Choroid plexus epithelial cell (primary cell): Measurements from ENCODE around the gene FXYD1.

ENCODE experiments used
- DNase-seq: peaks from one replicate; pipeline ENCODE4 v3.0.0-alpha.2; 2010; ENCODE audit warnings: low read depth
- H3K4me3 ChIP-seq: 2 replicates; pipeline ENCODE4 v1.5.1; 2011; ENCODE audit warnings: low read depth, mild to moderate bottlenecking, control low read depth, low read length, moderate library complexity
- CTCF ChIP-seq: conservative IDR thresholded peaks from 2 replicates; pipeline ENCODE4 v1.5.1; 2011; ENCODE audit warnings: low read depth, mild to moderate bottlenecking, control low read depth, inconsistent platforms, low read length, moderate library complexity

The FXYD1 gene

GRCh38 chr19:35142606-35143230, 4.1 kb downstream of the FXYD1 start:
- peak; percentile 40 for DNase-seq
- peak; percentile 53 for TF ChIP-seq CTCF
- no peak overlapping the region for H3K4me3 ChIP-seq

GRCh38 chr19:35143231-35143715, 4.6 kb downstream of the FXYD1 start, which contains the start of gene FXYD7:
Gene FXYD7, plus strand, starts transcription at chr19:35143255. Its CDS starts 79 bp downstream, at chr19:35143334.
- DNase-seq: no peak
- no peak within 1 kb of the TSS for H3K4me3 ChIP-seq
- TF ChIP-seq CTCF: no peak

GRCh38 chr19:35143818-35144217, 5.2 kb downstream of the FXYD1 start:
- no peak for DNase-seq
- TF ChIP-seq CTCF: no peak
- no peak overlapping the region for H3K4me3 ChIP-seq

GRCh38 chr19:35144259-35144599, 5.6 kb downstream of the FXYD1 start:
- no peak for DNase-seq
- TF ChIP-seq CTCF: no peak
- no peak overlapping the region for H3K4me3 ChIP-seq

- H3K4me3 ChIP-seq: no peak overlapping the region
- no peak for TF ChIP-seq CTCF
- no peak for DNase-seq
These were observed 6.2 kb downstream of the FXYD1 start for GRCh38 chr19:35144600-35145436.

GRCh38 chr19:35146746-35147459, 8.3 kb downstream of the FXYD1 start:
- H3K4me3 ChIP-seq: no peak overlapping the region
- no peak for DNase-seq

More at GRCh38 chr19:35146746-35147459, 8.3 kb downstream of the FXYD1 start:
- TF ChIP-seq CTCF: no peak
